Fibroblast of skin of back (primary cell): ENCODE measurements around the gene ZBTB20.
A peak's percentile ranks its signal among the peaks of the same experiment; 100 is the strongest.

ENCODE experiments used
- DNase-seq: peaks from one replicate; pipeline ENCODE4 v3.0.0-alpha.2; 2013

ZBTB20 gene

GRCh38 chr3:114363554-114364202 lies 783.4 kb downstream of the ZBTB20 start:
- DNase-seq = peak; percentile 75

DNA sequence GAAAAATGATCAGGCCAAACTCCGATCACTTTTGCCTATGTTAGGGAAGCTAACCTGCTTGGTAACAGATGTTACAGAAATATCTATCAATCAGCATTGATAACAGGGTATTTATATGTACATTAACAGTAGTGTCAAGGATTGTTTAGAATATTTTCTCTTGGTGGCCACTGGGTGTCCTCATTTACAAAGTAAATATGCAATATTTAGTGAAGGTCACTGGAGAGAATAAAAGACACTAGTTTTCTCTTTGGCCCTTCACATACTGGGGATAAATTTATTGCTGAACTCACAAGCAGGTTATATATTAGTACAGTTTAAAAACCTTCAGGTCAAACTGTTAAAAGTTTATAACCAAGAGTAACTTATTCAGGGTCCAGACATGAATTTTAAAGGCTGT lies 784.3 kb downstream of the ZBTB20 start:
- DNase-seq = peak; percentile 45

- no peak for DNase-seq
Observed at GRCh38 chr3:114361391-114361790, 785.7 kb downstream of the ZBTB20 start.

GRCh38 chr3:114356525-114356924 lies 790.6 kb downstream of the ZBTB20 start:
- DNase-seq = no peak

DNA sequence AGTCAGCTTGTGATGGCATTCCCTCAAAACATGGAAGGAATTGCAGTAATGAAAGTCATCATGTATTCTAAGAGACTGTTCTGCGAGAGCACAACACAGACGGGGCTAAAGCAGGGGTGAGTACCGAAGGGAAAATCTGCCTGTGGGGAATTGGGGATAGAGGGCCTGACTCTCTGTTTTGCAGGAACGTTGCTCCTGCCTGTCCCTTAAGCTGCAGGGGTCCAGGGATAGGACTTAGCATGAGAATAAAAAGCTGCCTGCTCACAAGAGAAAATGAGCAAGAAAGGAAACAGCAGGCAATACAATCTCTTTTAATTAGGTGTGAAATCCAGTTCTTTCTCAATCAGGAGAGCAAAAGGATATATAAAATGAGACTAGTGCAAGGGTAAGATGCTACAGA lies 791.0 kb downstream of the ZBTB20 start:
- DNase-seq = peak; percentile 8

- DNase-seq = no peak
Observed at GRCh38 chr3:114355653-114356052, 791.4 kb downstream of the ZBTB20 start.

DNA sequence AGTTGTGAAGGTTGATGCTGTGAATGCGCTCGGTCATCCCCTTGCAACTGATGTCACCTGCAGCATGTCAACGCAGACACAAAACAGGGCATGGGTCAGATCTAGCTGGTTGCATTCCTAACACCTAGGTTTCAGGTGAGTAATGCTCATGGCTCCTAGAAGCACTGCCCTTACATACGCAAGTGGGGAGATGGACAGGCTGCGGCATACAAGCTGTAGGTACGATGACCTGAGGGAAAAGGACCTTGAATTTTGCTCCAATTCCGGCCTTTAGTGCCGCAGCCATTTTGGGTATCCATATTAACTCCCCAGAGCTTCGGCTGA lies 795.3 kb downstream of the ZBTB20 start:
- DNase-seq = no peak

GRCh38 chr3:114351123-114351821 lies 795.8 kb downstream of the ZBTB20 start:
- DNase-seq = no peak

DNA sequence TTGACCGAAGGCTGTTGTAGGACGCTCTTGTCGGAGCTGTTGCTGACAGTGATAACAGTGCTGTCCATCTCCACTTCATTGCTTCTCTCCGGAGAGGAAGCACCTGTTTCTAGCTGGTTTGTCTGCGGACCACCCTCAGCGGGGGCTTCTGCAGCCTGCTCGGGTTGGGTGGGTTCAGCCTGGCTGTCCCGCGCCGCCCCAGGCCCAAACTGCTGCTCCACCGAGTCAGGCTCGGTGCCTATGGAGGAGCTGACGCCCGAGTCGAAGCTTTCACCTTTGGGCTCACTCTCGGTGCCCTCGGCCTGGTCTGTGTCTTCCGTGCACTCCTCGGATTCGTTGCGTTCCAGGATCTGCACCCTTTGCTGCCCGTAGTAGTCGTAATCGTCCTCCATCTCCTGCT lies 796.4 kb downstream of the ZBTB20 start:
- no peak for DNase-seq

- DNase-seq = no peak
Observed at GRCh38 chr3:114350271-114350670, 796.8 kb downstream of the ZBTB20 start.

GRCh38 chr3:114344492-114344891 lies 802.6 kb downstream of the ZBTB20 start:
- no peak for DNase-seq

- DNase-seq = no peak
Observed at GRCh38 chr3:114338651-114339357, 808.3 kb downstream of the ZBTB20 start.

DNA sequence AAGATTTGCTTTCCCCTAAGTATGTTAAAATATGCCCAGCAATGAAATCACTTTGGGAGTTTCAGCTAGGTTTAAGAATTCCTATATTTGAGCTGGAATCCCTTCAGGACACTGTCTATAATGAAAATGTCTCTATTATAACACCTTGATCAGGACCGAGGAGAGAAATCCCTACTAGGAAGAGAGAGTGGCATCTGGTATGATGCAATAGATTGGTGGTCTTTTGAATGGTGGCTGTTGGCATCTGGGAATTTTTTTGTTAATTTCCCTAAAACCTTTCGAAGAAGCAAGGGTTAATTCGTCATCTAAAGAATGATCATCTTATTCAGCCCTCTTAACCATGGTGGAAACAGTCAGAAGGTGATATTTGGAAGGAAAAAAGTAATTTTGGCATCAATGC lies 810.2 kb downstream of the ZBTB20 start:
- DNase-seq = no peak

- DNase-seq = no peak
Observed at GRCh38 chr3:114336122-114336697, 810.9 kb downstream of the ZBTB20 start.

DNA sequence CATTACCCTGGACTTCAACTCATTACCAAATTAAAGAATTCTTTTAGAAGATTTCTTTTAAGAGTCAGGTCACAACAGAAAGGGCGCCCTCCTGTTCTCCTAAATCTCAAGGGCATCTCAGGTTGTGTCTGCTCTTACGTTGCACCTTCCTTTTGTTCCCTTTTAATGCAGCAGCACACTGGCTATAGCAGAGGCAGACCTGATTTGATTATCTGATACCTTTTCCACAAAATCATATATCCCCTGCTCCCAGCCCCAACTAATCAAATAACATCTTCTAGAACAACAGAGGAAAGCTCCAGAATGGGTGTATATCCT lies 813.2 kb downstream of the ZBTB20 start:
- no peak for DNase-seq

DNA sequence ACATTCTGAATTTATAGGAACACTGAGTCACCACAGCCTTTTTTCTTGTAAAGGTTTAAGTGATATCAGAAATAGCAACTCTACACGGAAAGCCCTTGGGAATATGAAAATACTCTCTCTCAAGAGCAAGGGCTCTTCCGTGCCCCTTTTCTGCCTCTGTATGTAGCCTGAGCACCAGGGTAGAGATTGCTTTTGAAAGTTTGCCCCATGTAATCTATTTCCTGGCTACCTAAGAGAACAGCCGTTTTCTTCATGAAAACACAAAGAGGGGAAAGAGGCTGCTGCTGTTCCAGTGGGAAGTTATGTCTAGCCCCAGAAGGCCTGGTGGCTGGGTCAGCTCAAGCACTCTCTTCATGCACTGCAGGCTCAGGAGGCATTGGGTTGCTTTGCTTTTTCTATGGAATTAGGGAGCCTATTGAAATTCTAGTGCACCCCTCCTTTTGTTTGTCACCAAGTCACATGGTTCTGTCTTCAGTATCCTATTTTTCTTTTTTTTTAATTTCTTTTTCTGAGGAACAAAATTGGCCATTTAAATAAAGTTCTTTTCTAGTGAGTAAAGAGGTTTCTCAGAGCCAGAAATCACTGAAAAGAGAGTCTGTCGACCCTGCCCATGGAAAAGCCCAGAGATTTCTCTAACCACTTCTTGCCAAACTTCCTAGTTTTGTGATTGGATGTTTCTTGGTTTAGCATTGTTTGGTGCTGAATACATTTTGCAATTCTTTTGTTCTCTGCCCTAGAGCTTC lies 813.7 kb downstream of the ZBTB20 start:
- DNase-seq = peak; percentile 11

DNA sequence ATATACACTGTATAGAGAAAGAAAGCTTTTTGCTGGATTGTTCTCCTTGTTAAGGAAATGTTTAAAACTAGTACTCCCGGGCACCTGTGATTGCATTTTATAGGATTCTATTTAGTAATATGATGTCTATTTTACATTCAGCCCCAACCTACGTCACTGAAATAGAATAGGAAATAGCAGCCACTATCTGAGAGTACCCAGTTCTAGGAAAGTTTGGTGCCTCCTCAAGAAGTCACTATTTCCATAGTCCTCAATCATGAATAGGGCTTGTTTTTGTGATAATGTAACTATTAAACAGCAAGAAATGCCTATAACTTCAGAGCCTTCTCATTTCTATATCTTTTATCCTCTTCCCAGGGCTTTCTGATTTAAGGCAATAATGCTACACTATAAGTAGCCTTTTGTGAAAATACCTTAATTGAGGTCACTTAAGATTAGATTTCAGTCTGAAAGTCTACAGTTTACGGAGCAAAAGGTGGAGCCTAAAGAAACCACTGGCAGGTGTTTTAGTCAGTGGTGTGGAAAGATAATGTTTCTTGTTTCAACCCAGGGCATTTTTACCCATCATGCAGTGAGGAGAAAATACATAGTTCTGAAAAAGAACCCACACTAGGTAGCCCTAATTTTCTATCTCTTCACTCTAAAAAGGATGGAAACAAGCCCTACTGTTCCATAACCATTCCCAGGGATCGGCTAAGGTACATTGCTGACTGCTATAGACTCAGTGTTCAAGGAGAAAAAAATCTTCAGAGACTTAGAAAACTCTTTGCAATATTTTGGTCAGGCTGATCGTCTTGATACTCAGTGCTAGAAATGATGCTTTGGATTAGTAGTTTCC lies 814.5 kb downstream of the ZBTB20 start:
- no peak for DNase-seq

- no peak for DNase-seq
Observed at GRCh38 chr3:114331710-114332109, 815.4 kb downstream of the ZBTB20 start.

DNA sequence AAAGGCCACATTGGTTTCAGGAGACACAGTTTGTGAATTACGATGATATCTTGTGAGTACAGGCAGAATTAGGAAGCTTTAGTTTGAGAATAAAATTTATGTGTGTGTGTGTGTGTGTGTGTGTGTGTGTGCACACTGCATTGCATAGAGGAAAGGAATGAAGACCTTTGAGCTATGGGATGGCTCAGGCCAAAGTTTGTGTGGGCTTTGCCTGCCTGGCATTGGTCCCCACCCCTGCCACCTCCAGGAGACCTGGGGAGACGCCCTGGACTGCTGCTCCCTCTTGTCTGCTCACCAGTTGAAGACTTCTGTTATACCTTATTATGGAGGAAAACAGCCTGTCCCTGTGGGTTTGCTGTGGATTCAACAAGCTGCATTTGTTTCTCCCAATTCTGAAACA lies 816.1 kb downstream of the ZBTB20 start:
- no peak for DNase-seq

DNA sequence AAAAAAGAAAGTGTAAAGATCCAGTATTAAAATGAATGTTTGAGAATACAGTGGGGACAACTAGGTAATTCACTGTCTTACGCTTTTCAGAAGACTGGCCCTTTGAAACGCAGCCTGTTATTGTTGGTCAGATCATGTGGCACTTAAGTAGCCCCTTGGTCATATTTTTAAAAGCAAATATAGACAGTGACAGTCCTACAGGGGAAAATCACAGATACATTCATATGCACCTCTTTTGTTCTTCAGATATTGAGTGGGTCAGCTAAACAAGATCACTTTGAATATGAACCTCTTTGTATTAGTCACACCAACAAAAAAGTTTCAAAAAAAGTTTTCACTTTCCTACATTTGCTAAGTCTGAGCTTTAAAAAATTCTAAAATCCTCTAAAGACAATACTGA lies 817.3 kb downstream of the ZBTB20 start:
- DNase-seq = no peak

DNA sequence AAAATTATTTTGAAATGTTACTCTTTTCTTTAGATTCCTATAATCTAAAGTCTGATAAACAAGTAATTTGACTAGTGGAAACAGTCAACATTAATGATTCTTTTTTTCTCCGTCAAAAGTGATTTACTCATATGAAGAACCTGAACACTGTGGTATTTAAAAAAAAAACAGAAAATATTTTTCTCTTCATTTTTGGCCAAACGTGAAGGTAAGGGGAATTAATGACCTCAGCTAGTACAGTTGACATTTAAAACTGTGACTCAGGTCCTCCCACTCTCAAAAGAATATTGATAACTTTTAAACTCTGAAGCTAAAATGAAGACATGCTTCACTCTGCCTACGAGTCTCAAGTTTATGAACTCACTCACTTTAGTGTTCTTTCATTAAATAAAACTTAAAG lies 818.7 kb downstream of the ZBTB20 start:
- no peak for DNase-seq

GRCh38 chr3:114327665-114328064 lies 819.4 kb downstream of the ZBTB20 start:
- DNase-seq = no peak
